Peyer's patch (tissue), 4 donors: Measurements from ENCODE around the gene CCDC57.
A peak's percentile ranks its signal among the peaks of the same experiment; 100 is the strongest.

Source experiments
- CTCF ChIP-seq, 6 experiments: fragments of 450-650 bp in 4 of 6; fragments of 200-600 bp in 2 of 6; sonication (generic) in 1 of 6; IDR thresholded peaks; one replicate each; pipeline ENCODE4 v1.5.1; 2017 to 2019; ENCODE audit warnings: antibody characterized with exemption in 6 of 6, mild to moderate bottlenecking in 3 of 6, moderate library complexity in 1 of 6
- POLR2A ChIP-seq, 2 donors: fragments of 450-650 bp; IDR thresholded peaks; one replicate each; pipeline ENCODE4 v1.5.1; 2017; ENCODE audit warnings: antibody characterized with exemption in 2 of 2, mild to moderate bottlenecking in 2 of 2, moderate library complexity in 2 of 2

GRCh38 chr17:82098169-82098938, 114.3 kb downstream of the CCDC57 start, which contains the start of gene FASN:
- TF ChIP-seq CTCF (IDR thresholded peaks at IDR 0.05) (peak in 5 of 6 experiments; percentile 33 to 55 (median 43)), POLR2A (IDR thresholded peaks at IDR 0.05) (peak; percentile 95 to 99)
